ENCODE data around the gene GOPC.

DNA sequence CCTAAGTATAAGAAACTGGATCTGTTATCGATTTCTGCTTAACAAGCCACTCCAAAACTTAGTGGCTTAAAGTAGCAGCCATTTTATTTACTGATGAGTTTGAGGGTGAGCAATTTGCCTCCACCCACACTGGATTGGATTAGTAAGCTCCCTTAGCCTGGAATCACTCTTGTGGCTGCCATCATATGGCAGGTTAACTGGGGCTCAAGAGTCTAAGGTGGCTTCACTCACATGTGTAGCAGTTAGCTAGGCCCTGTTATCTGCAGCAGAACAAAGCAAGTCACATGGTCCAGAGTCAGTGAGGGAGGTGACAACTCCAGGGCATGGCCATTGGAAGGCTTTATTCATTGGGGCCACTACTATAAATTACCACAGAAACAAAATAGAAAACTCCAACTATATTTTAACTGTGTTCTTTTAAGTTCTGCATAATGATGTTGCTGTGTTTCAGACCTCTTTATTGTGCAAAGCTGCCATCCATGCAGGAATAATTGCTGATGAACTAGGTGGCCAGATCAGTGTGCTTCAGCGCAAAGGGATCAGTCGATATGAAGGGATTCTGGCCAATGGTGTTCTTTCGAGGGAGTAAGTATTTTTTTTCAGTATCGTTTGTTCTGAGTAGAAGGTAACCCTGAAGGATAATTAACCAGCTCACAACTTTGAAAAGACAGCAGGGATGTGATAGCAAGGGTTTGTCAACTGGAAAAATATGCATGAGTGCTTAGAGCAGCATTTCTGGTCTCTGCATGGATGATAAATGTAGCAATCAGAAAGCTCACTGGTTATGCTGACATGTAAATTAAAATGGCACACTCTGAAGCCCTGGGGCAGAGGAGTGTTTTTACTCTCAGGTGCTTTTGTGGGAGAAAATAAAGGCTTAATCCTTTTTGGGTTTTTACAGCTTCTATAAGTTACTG is 70.2 kb downstream of the GOPC start:
- TF ChIP-seq PPARA (CRISPR knock-in tag; IDR thresholded peaks at IDR 0.05; ENCODE audit: borderline replicate concordance) (no peak), ISL1 (CRISPR knock-in tag; IDR thresholded peaks at IDR 0.05) (no peak), TCF4 (CRISPR knock-in tag; IDR thresholded peaks at IDR 0.05; ENCODE audit: borderline replicate concordance) (no peak), GLIS3 (CRISPR knock-in tag; IDR thresholded peaks at IDR 0.05) (no peak), ARNTL (CRISPR knock-in tag; IDR thresholded peaks at IDR 0.05; ENCODE audit: borderline replicate concordance, low read depth) (no peak), ZNF8 (CRISPR knock-in tag; IDR thresholded peaks at IDR 0.05) (no peak)
